SK-N-SH treated with all-trans-retinoic acid at 6 μM for 48 hours (cell line): ENCODE results near the gene FAM200B.

Source experiments
- ARNTL ChIP-seq: fragments of 450-650 bp; formaldehyde crosslinking; IDR thresholded peaks from 2 replicates; pipeline ENCODE4 v1.5.0; 2020; ENCODE audit warnings: low read depth, mild to moderate bottlenecking, moderate library complexity, borderline replicate concordance
- GLIS3 ChIP-seq: fragments of 250-450 bp; sonication (Bioruptor Pico); IDR thresholded peaks from 2 replicates; pipeline ENCODE4 v1.5.0; 2020; ENCODE audit warnings: mild to moderate bottlenecking, moderate library complexity
- PPARA ChIP-seq: fragments of 250-450 bp; sonication (Bioruptor Pico); IDR thresholded peaks from 2 replicates; pipeline ENCODE4 v1.5.0; 2020; ENCODE audit warnings: mild to moderate bottlenecking, borderline replicate concordance
- SNAI2 ChIP-seq: fragments of 250-450 bp; sonication (Bioruptor Pico); IDR thresholded peaks from 2 replicates; pipeline ENCODE4 v1.5.0; 2020; ENCODE audit warnings: mild to moderate bottlenecking, moderate library complexity
- TOX ChIP-seq: fragments of 250-450 bp; sonication (Bioruptor Pico); IDR thresholded peaks from 2 replicates; pipeline ENCODE4 v1.8.0; 2021; ENCODE audit warnings: mild to moderate bottlenecking, moderate library complexity, borderline replicate concordance
- TF ChIP-seq, protein P1 (sequence below): fragments of 250-450 bp; sonication (Bioruptor Pico); IDR thresholded peaks from 2 replicates; pipeline ENCODE4 v1.8.0; 2020; ENCODE audit warnings: mild to moderate bottlenecking, moderate library complexity, borderline replicate concordance
- TF ChIP-seq, protein P2 (sequence below): fragments of 250-450 bp; sonication (Bioruptor Pico); IDR thresholded peaks from 2 replicates; pipeline ENCODE4 v1.5.0; 2020; ENCODE audit warnings: mild to moderate bottlenecking, moderate library complexity

DNA sequence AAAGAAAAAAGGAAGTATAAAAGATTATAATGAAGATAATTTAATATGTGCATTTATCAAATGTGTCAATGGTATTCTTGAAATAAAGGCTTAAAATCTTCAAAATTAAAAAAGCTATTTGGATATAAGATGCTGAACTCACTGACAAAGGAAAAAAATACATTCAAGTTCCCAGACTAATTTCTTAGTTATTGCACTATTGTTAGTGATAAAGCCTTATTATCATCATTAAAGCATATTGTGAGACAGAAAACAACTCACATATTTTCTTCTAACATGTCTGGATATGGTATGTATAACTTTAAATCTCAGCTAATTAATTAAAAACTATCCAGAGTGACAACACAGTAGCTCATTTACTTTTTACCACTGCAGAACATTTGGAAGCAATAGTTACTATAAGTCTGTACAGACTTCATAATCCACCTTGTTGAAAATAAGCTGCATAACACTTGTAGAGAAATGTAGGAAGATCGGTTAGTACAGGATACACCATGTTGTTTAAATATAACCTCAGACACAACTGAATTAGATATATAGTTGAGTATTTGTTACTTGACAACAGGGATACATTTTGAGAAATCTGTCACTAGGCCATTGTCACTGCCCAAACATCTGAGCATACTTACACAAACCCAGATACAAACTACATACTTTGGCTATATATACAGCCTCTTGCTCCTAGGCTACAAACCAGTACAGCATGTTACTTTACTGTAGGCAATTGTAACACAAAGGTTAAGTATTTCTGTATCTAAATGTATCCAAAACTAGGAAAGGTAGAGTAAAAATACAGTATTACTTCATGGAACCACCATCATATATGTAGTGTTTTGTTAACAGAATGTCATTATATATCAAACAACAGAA is 12.8 kb upstream of the FAM200B start:
- TF ChIP-seq, protein P1, sequence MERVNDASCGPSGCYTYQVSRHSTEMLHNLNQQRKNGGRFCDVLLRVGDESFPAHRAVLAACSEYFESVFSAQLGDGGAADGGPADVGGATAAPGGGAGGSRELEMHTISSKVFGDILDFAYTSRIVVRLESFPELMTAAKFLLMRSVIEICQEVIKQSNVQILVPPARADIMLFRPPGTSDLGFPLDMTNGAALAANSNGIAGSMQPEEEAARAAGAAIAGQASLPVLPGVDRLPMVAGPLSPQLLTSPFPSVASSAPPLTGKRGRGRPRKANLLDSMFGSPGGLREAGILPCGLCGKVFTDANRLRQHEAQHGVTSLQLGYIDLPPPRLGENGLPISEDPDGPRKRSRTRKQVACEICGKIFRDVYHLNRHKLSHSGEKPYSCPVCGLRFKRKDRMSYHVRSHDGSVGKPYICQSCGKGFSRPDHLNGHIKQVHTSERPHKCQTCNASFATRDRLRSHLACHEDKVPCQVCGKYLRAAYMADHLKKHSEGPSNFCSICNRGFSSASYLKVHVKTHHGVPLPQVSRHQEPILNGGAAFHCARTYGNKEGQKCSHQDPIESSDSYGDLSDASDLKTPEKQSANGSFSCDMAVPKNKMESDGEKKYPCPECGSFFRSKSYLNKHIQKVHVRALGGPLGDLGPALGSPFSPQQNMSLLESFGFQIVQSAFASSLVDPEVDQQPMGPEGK (CRISPR knock-in tag), result no peak
- TF ChIP-seq ARNTL, result no peak
- no peak for TF ChIP-seq TOX
- TF ChIP-seq, protein P2, sequence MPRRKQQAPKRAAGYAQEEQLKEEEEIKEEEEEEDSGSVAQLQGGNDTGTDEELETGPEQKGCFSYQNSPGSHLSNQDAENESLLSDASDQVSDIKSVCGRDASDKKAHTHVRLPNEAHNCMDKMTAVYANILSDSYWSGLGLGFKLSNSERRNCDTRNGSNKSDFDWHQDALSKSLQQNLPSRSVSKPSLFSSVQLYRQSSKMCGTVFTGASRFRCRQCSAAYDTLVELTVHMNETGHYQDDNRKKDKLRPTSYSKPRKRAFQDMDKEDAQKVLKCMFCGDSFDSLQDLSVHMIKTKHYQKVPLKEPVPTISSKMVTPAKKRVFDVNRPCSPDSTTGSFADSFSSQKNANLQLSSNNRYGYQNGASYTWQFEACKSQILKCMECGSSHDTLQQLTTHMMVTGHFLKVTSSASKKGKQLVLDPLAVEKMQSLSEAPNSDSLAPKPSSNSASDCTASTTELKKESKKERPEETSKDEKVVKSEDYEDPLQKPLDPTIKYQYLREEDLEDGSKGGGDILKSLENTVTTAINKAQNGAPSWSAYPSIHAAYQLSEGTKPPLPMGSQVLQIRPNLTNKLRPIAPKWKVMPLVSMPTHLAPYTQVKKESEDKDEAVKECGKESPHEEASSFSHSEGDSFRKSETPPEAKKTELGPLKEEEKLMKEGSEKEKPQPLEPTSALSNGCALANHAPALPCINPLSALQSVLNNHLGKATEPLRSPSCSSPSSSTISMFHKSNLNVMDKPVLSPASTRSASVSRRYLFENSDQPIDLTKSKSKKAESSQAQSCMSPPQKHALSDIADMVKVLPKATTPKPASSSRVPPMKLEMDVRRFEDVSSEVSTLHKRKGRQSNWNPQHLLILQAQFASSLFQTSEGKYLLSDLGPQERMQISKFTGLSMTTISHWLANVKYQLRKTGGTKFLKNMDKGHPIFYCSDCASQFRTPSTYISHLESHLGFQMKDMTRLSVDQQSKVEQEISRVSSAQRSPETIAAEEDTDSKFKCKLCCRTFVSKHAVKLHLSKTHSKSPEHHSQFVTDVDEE, result no peak
- no peak for TF ChIP-seq PPARA (CRISPR knock-in tag)
- no peak for TF ChIP-seq SNAI2 (CRISPR knock-in tag)
- no peak for TF ChIP-seq GLIS3 (CRISPR knock-in tag)
